H1 (cell line): Measurements from ENCODE around the gene RPL19. TPM values are rescaled to one million over a fixed set of nuclear protein-coding genes. Genes with fewer than 3 reads are reported as not detected.

Experiments used
- ATF3 ChIP-seq: IDR thresholded peaks from 2 replicates; pipeline ENCODE4 v1.6.1; 2011; ENCODE audit warnings: low read depth, mild to moderate bottlenecking, low read length; ENCODE audit not compliant: insufficient read depth
- BCL11A ChIP-seq, 2 experiments: IDR thresholded peaks; one replicate each; pipeline ENCODE4 v1.6.1; 2011; ENCODE audit warnings: low read depth in 2 of 2, low read length in 2 of 2, mild to moderate bottlenecking in 2 of 2
- CEBPB ChIP-seq: IDR thresholded peaks from 2 replicates; pipeline ENCODE4 v1.6.1; 2012; ENCODE audit warnings: low read depth, low read length
- CTCF ChIP-seq, 3 experiments: IDR thresholded peaks; 1 replicate in 2 of 3; 2 replicates in 1 of 3; pipeline versions ENCODE4 v1.5.1 to v1.6.1; 2011; ENCODE audit warnings: low read length in 3 of 3, mild to moderate bottlenecking in 3 of 3, inconsistent platforms in 2 of 3, low read depth in 1 of 3, moderate library complexity in 1 of 3; ENCODE audit not compliant: insufficient read depth in 1 of 3; ENCODE audit errors: control extremely low read depth in 1 of 3
- SIN3A ChIP-seq, 2 experiments: IDR thresholded peaks in 1 of 2; conservative IDR thresholded peaks in 1 of 2; 2 replicates each; pipeline ENCODE4 v1.6.1; 2011 to 2012; ENCODE audit warnings: low read length in 2 of 2, improper control_type of control experiment in 1 of 2, low read depth in 1 of 2, mild to moderate bottlenecking in 1 of 2
- polyA plus RNA-seq, 7 experiments: library from polyadenylated mRNA; depleted of rRNA in 3 of 7; stranded (reverse) in 5 of 7; unstranded in 2 of 7; fragments of >200 nt in 5 of 7; fragments of 200-250 nt in 2 of 7; gene quantifications; 1 replicate in 5 of 7; 2 replicates in 1 of 7; 4 replicates in 1 of 7; pipeline versions ENCODE4 v1.2.1 to v1.2.3, GENCODE V29; 2011 to 2013; ENCODE audit warnings: missing spikeins in 2 of 7, mixed read lengths in 2 of 7
- total RNA-seq: library from RNA; stranded (reverse); fragmentation: NEBNext Ultra II Directional; extraction: Animal tissue kit (Norgen Biotek cat#: 25700); gene quantifications from 2 replicates; pipeline ENCODE4 v1.2.1, GENCODE V29; 2021

RPL19 gene
- total and polyA plus RNA-seq, 2 of the 8 experiments (the other 6 are each of a cell fraction or from before 2014, with no cell fraction given) = 2,108 to 2,182 TPM

- TF ChIP-seq ATF3 (no peak), CEBPB (no peak), SIN3A (conservative IDR thresholded peaks at IDR 0.05 in 1 of 2, IDR thresholded peaks at IDR 0.05 in 1 of 2; ENCODE audit: low read depth in 1 of 2, low read length in 2 of 2) (no peak), CTCF (IDR thresholded peaks at IDR 0.05; ENCODE audit: control extremely low read depth in 1 of 3, insufficient read depth in 1 of 3, low read depth in 1 of 3, low read length in 3 of 3) (no peak), BCL11A (IDR thresholded peaks at IDR 0.05; ENCODE audit: low read depth in 2 of 2, low read length in 2 of 2) (no peak)
- TF ChIP-seq, all 59 proteins: peak for 0
Observed at GRCh38 chr17:39236981-39237441, 36.9 kb downstream of the RPL19 start (continued).
